Duodenal mucosa (tissue), 2 donors: ENCODE measurements around the gene TEKTIP1.

Experiments
- H3K27ac ChIP-seq: one replicate; pipeline ENCODE4 v1.7.0; 2013; ENCODE audit warnings: low read depth, low read length
- H3K27me3 ChIP-seq, 2 donors: one replicate each; pipeline ENCODE4 v1.7.0; 2013; ENCODE audit warnings: low read length in 2 of 2, control low read depth in 1 of 2; ENCODE audit not compliant: insufficient read depth in 2 of 2, control insufficient read depth in 1 of 2
- H3K36me3 ChIP-seq, 2 donors: one replicate each; pipeline ENCODE4 v1.7.0; 2013; ENCODE audit warnings: low read length in 2 of 2, control low read depth in 1 of 2; ENCODE audit not compliant: insufficient read depth in 2 of 2, control insufficient read depth in 1 of 2
- H3K4me1 ChIP-seq, 2 donors: one replicate each; pipeline ENCODE4 v1.7.0; 2013; ENCODE audit warnings: low read length in 2 of 2, control low read depth in 1 of 2; ENCODE audit not compliant: insufficient read depth in 2 of 2, control insufficient read depth in 1 of 2
- H3K4me3 ChIP-seq, 2 donors: one replicate each; pipeline ENCODE4 v1.7.0; 2013; ENCODE audit warnings: low read length in 2 of 2, low read depth in 1 of 2
- H3K9ac ChIP-seq, 2 donors: one replicate each; pipeline ENCODE4 v1.7.0; 2013; ENCODE audit warnings: low read length in 2 of 2, low read depth in 1 of 2
- H3K9me3 ChIP-seq, 2 donors: one replicate each; pipeline ENCODE4 v1.7.0; 2013; ENCODE audit warnings: low read length in 2 of 2, control low read depth in 1 of 2; ENCODE audit not compliant: control insufficient read depth in 1 of 2

The TEKTIP1 gene

GRCh38 chr19:3499738-3500428, 39.1 kb upstream of the TEKTIP1 start:
- Histone ChIP-seq H3K4me3 (peak overlapping the region; percentile 80 to 97), H3K36me3 (peaks cover 0 to 20% of the 10 kb centered on the region in 2 donors), H3K27ac (peak overlapping the region; percentile 94), H3K9ac (peak overlapping the region; percentile 81 to 96), H3K27me3 (no peaks in the 10 kb centered on the region), H3K9me3 (no peaks in the 10 kb centered on the region), H3K4me1 (peaks cover 10 to 14% of the 10 kb centered on the region in 2 donors)

- Histone ChIP-seq H3K36me3 (peaks cover 0 to 17% of the 10 kb centered on the region in 2 donors), H3K9ac (peak within 1 kb of the TSS; percentile 81 to 96), H3K27ac (peak within 1 kb of the TSS; percentile 94), H3K27me3 (no peaks in the 10 kb centered on the region), H3K4me3 (peak within 1 kb of the TSS; percentile 80 to 97), H3K4me1 (peaks cover 10 to 18% of the 10 kb centered on the region in 2 donors), H3K9me3 (no peaks in the 10 kb centered on the region)
Observed at GRCh38 chr19:3500429-3501101, 38.4 kb upstream of the TEKTIP1 start, which contains the start of gene DOHH. Gene DOHH (minus strand): TSS chr19:3500674. CDS start chr19:3496814, 3,860 bp downstream.

GRCh38 chr19:3501780-3502179, 37.2 kb upstream of the TEKTIP1 start:
- Histone ChIP-seq H3K9me3 (no peaks in the 10 kb centered on the region), H3K27me3 (no peaks in the 10 kb centered on the region), H3K4me1 (peaks cover 10 to 20% of the 10 kb centered on the region in 2 donors), H3K4me3 (no peak overlapping the region), H3K27ac (no peak overlapping the region), H3K9ac (no peak overlapping the region), H3K36me3 (peaks cover 0 to 7% of the 10 kb centered on the region in 2 donors)

GRCh38 chr19:3503036-3503572, 35.9 kb upstream of the TEKTIP1 start:
- peaks cover 18 to 28% of the 10 kb centered on the region in 2 donors for H3K4me1 ChIP-seq
- no peaks in the 10 kb centered on the region for H3K9me3 ChIP-seq
- no peak overlapping the region for H3K27ac ChIP-seq
- H3K27me3 ChIP-seq = no peaks in the 10 kb centered on the region
- H3K36me3 ChIP-seq = no peaks in the 10 kb centered on the region
- H3K4me3 ChIP-seq = no peak overlapping the region
- no peak overlapping the region for H3K9ac ChIP-seq

GRCh38 chr19:3504735-3505134, 34.2 kb upstream of the TEKTIP1 start:
- H3K36me3 ChIP-seq = peaks cover 8% of the 10 kb centered on the region in 2 donors
- H3K4me3 ChIP-seq = no peak overlapping the region
- H3K9me3 ChIP-seq = no peaks in the 10 kb centered on the region
- H3K9ac ChIP-seq = peak overlapping the region in 1 of 2 donors; percentile 25
- H3K27ac ChIP-seq = no peak overlapping the region
- H3K27me3 ChIP-seq = no peaks in the 10 kb centered on the region
- peaks cover 15 to 26% of the 10 kb centered on the region in 2 donors for H3K4me1 ChIP-seq

- H3K9ac ChIP-seq = peak within 1 kb of the TSS; percentile 84 to 91
- H3K4me1 ChIP-seq = peaks cover 11 to 21% of the 10 kb centered on the region in 2 donors
- no peaks in the 10 kb centered on the region for H3K27me3 ChIP-seq
Observed at GRCh38 chr19:3505598-3506383, 33.2 kb upstream of the TEKTIP1 start, which contains the start of gene FZR1. Gene FZR1 (plus strand): TSS chr19:3506311. CDS start chr19:3522990, 16,679 bp downstream.

GRCh38 chr19:3506384-3507340, 32.3 kb upstream of the TEKTIP1 start:
- H3K36me3 ChIP-seq = peaks cover 8 to 24% of the 10 kb centered on the region in 2 donors
- H3K27ac ChIP-seq = peak overlapping the region; percentile 50
- no peaks in the 10 kb centered on the region for H3K27me3 ChIP-seq
- peak overlapping the region; percentile 61 to 84 for H3K9ac ChIP-seq
- peak overlapping the region; percentile 86 to 88 for H3K4me3 ChIP-seq
- H3K4me1 ChIP-seq = peaks cover 8 to 20% of the 10 kb centered on the region in 2 donors
- H3K9me3 ChIP-seq = no peaks in the 10 kb centered on the region

More at GRCh38 chr19:3505598-3506383, 33.2 kb upstream of the TEKTIP1 start, which contains the start of gene FZR1:
- Histone ChIP-seq H3K27ac (peak within 1 kb of the TSS; percentile 93), H3K4me3 (peak within 1 kb of the TSS; percentile 86 to 94), H3K36me3 (peaks cover 8 to 18% of the 10 kb centered on the region in 2 donors), H3K9me3 (no peaks in the 10 kb centered on the region)

GRCh38 chr19:3507371-3508120, 31.4 kb upstream of the TEKTIP1 start:
- Histone ChIP-seq H3K27ac (peak overlapping the region; percentile 47), H3K4me3 (peak overlapping the region; percentile 86 to 88), H3K36me3 (peaks cover 8 to 30% of the 10 kb centered on the region in 2 donors), H3K9me3 (no peaks in the 10 kb centered on the region), H3K4me1 (peaks cover 8 to 20% of the 10 kb centered on the region in 2 donors), H3K27me3 (no peaks in the 10 kb centered on the region), H3K9ac (peak overlapping the region; percentile 61 to 84)
